Stimulated activated CD4-positive, alpha-beta T cell treated with anti-CD3 and anti-CD28 coated beads, Interleukin-12 subunit alpha, Interleukin-12 subunit beta, amount 100 ng/mL, for 4 hours (primary cell): Measurements from ENCODE around the gene DUSP28.
"Not testable (repeated sequence)": the region's sequence is repeated elsewhere in the genome, so short reads cannot be mapped to it uniquely, and the experiment has no call there.

Experiments
- DNase-seq: peaks from one replicate; pipeline ENCODE4 v3.0.0-alpha.2; 2020

DUSP28 gene

DNA sequence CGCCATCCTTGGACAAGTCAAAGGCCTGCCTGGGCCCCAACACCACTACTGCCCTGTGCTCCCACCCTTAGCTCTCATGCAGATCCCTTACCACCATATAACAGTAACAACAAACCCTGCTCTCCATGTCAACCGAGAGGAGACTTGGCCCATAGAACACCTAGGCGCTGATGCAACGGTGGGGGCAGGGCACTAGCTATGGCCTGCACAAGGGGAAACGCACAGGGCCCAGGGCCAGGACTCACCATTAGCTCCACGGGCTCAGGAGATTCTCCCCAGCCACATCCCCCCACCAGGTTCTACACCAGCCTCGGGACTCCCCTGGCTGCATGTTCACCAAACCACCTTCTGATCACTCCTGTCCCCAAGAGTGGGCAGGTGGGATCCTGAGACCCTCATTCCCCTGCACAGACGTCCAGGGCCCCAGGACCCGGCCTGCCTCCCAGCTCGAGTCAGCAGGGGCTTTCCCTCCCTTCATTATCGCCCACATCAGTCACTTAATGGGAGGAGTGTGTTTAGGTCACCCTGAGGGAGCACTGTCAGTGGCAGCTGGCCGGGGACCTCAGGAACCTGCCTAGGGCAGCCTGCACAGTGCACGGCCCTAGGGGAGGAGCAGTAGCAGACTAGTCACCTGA lies 31.6 kb upstream of the DUSP28 start:
- DNase-seq = no peak

GRCh38 chr2:240529344-240529999 lies 30.7 kb upstream of the DUSP28 start:
- no peak for DNase-seq

DNA sequence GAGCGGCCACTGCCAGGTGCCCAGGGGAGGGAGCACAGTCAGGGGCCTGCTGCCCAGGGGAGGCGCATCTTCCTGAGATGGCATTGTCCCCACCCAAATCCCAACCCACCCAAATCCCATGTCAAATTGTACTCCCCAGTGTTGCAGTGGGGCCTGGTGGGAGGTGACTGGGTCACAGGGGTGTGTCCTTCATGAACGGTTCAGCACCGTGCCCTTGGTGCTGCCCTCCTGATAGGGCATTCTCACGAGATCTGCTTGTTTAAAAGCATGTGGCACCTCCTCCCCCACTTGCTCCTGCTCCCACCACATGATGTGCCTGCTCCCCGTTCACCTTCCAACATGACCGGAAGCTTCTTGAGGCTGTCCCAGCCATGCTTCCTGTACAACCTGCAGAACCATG lies 30.0 kb upstream of the DUSP28 start:
- no peak for DNase-seq

- no peak for DNase-seq
These were observed 29.1 kb upstream of the DUSP28 start for GRCh38 chr2:240531038-240531437.

DNA sequence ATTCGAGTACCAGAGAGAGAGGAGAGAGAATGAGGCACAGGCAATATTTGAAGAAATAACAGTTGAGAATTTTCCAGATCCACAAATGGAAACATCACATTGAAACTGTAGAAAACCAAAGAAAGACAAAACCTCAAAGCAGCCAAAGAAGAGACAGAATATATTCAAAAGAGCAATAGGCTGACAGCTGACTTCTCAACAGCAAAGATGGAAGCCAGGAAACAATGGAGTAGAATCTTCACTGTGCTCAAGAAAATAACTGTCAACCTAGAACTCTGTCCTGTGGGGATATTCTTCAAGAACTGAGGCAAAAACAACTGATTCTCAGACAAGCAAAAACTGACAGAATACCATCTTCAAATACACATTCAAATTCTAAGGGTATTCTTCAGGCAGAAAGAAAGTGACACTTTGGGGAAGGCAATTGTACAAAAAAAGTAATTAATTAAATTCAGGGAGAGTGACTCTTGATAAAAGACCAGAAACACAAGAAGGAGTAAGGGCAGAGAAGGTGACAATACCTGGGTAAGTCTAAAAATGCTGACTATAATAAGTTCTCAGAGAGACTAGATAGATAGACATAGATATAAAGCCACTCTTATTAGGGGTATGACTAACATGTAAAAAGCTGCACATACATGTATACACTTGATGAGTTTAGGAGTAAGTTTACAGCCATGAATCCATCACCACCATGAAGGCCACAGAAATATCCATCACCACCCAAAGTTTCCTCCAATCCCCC lies 28.0 kb upstream of the DUSP28 start:
- DNase-seq = no peak

DNA sequence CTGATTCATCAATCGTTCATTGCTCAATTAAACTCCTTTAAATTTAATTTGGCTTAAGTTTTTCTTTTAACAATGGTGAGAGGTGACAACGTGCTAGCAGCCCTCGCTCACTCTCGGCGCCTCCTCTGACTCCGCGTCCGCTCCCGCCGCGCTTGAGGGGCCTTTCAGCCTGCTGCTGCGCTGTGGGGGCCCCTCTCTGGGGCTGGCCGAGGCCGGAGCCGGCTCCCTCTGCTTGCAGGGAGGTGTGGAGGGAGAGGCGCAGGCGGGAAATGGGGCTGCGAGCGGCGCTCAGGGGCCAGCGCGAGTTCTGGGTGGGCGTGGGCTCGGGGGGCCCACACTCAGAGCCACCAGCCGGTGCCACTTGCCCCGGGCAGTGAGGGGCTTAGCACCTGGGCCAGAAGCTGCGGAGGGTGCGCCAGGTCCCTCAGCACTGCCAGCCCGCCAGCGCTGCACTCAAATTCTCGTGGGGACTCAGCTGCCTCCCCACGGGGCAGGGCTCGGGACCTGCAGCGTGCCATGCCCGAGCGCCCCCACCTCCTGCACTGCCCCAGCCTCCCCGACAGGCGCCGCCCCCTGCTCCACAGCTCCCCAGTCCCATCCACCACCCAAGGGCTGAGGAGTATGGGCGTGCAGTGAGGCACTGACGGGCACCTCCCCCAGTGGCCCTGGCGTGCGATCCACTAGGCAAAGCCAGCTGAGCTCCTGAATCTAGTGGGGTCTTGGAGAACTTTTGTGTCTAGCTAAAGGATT lies 22.0 kb upstream of the DUSP28 start:
- no peak for DNase-seq

DNA sequence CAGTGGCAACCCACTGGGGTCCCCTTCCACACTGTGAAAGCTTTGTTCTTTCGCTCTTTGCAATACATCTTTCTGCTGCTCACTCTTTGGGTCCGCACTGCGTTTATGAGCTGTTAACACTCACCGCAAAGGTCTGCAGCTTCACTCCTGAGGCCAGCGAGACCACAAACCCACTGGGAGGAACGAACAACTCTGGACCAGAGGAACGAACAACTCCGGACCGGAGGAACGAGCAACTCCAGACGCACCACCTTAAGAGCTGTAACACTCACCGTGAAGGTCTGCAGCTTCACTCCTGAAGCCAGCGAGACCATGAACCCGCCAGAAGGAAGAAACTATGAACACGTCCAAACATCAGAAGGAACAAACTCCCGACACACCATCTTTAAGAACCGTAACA lies 21.1 kb upstream of the DUSP28 start:
- not testable (repeated sequence) for DNase-seq

GRCh38 chr2:240539906-240540305 lies 20.3 kb upstream of the DUSP28 start:
- no peak for DNase-seq

GRCh38 chr2:240551288-240551687 lies 8.9 kb upstream of the DUSP28 start:
- no peak for DNase-seq

DNA sequence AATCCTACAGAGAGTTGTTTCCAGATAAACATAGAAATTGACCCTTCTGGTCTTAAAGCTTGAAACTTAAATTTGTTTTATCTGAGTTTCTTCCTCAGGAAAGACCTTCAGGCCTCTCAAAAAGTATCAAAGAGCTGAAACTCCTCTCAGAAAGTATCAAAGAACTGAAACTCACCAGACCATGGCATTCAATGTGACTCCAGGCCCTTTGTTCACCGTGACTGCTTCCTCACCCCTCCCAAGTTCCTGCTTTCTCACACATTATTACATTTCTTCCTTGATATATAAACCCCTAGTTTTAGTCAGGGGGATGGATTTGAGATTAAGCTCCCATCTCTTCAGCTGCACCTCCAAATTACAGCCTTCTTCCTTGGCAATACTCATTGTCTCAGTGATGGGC lies 8.3 kb upstream of the DUSP28 start:
- DNase-seq = no peak

DNA sequence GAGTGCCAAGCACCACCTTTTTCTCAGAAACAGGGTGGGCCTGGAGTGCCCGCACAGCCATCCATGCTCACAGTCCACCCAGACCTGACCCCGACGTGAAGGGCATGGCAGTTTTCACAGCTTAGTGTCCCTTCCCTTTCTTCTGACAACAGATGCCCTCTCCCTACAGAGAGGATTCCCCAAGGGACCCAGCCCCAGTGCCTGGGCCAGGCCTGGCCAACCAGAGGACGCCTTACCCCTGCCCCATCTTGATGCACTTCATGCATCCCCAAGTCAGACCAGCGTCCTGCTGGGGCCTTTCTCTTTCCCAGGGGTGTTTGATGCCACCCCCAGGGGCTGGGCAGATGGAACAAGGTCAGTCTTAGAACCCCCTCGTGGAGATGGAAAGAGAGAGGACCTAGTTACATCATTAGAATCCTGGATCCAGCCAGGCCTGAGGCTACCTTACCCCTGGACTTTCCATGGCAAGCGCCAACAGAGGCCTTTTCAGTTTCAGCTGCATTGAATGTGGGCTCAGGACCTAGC lies 6.1 kb upstream of the DUSP28 start:
- DNase-seq = no peak

GRCh38 chr2:240554767-240555493 lies 5.2 kb upstream of the DUSP28 start:
- DNase-seq = no peak

DNA sequence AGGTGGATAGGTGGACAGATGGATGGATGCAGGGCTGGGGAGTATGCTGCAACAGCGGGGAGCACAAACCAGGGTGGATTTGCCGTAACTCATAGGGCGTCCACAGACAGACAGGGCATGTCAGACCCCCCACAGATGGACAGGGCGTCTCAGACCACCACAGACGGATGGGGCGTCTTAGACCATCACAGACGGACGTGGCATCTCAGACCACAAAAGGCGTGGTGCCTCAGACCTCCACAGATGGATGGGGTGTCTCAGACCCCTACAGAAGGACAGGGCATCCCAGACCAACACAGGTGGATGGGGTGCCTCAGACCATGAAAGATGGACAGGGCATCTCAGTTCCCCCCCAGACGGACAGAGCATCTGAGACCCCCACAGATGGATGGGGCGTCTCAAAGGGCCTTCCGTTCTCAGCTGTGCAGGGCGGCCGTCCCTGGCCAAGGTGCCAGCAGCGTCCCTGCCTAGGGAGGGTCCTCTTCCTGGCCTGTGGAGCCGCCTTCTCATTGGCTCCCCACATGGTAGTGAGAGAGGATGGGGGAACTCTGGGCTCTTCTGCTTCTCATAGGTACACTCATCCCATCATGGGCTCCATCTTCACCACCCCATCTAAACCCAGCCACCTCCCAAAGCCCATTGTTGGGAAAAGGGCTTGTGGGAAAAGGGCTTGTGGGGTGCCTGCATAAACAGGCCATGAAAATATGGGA lies 4.5 kb upstream of the DUSP28 start:
- DNase-seq = no peak

- DNase-seq = peak; percentile 63
These were observed 3.5 kb upstream of the DUSP28 start for GRCh38 chr2:240556553-240557100.

DNA sequence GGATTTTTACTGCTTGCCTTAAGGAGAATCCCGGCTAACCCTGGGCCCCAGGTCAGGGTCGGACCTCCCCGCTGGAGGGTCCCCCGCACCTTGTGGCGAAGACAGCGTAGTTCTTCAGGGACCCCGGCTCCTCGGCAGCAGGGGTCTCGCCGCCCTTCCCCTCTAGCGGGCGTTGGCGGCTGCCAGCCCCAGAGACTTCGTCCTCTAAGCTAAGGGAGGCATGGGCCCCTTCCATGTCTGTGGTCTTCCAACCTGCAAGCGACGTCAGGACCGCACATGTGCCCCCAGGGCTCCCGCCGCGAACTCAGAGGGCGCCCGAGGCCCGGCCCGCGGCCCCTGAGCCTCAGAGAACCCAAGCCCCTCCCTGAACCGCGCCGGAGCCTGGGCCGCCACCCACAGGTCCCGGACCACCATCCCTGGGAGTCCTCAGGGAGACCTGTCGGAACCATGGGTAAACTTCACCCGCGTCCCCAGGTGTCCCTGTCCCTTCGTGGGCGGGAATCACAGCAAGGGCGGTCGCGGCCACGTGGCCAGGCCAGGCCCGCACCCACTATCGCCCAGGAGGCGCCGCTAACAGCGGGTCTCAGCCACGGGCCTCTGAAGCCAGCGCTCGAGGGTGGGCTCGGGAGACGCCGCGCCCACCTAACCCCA lies 2.9 kb upstream of the DUSP28 start:
- no peak for DNase-seq

GRCh38 chr2:240557808-240558207 lies 2.3 kb upstream of the DUSP28 start, which contains the start of gene ANKMY1:
ANKMY1 (minus strand) TSS chr2:240557988; CDS start chr2:240557335, 653 bp downstream.
- DNase-seq = peak; percentile 68

DNA sequence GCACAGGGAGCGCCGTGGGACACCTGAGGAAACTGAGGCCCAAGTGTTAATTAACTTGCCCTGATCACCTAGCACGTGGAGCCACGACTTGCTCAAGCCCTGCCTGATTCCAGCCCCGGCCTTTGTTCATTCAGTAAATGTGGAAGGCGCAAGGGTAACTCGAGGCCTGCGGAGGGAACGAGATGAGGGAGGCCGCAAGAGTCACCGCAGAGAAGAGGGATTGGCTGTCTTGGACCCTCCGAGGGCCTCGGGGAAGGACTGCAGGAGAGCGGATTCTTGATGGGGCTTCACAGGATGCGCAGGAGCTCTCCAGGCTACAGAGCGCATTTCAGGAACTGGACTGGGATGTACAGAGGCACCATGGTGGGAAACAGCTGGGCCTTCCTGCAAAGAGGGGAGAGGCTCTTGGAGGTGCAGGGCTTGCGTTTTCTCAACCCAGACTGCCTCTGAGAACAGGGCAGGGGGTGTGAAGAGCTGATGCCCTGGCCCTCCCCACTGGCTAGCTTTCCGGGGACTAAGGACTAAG lies 1.9 kb upstream of the DUSP28 start:
- no peak for DNase-seq

GRCh38 chr2:240559286-240559685 lies 871 bp upstream of the DUSP28 start:
- DNase-seq = no peak

DNA sequence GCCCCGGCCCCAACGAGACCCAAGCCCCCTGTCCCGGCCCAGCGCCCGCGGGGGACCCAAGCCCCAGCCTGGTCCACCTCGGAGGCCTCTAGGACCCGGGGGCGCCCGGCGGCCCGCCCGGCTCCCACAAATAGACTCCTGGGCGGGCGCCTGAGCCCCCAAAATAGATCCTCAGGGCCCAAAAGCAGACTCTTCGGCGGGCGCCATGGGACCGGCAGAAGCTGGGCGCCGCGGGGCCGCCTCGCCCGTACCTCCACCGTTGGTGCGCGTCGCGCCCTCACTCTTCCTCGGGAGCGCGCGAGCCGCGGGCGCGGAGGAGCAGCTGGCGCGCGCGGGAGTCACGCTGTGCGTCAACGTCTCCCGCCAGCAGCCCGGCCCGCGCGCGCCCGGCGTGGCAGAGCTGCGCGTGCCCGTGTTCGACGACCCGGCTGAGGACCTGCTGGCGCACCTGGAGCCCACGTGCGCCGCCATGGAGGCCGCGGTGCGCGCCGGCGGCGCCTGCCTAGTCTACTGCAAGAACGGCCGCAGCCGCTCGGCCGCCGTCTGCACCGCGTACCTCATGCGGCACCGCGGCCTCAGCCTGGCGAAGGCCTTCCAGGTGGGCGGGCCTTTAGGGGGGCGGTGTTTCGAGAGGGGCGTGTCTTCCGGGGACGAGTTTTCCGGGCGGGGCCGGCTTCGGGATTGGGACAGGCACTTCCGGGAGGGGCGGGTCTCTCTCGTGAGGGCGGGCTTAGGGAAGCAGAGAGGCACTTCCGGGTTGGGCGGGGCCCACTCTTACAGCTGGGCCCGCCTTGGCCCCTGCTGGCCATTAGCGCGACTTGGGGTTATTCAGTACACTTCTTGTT lies 545 bp downstream of the DUSP28 start:
- peak; percentile 100 for DNase-seq
